OCI-LY7 (cell line): ENCODE data around the gene IGFBP2.

Source experiments
- CTCF ChIP-seq: fragments of 200-600 bp; sonication (generic); conservative IDR thresholded peaks from 2 replicates; pipeline ENCODE4 v1.5.1; 2014; ENCODE audit warnings: mild to moderate bottlenecking, antibody characterized with exemption, low read length, moderate library complexity, mixed read lengths
- EZH2phosphoT487 ChIP-seq: fragments of 200-600 bp; sonication (generic); IDR thresholded peaks from 2 replicates; pipeline ENCODE4 v1.6.1; 2018; ENCODE audit warnings: low read depth, borderline replicate concordance, mild to moderate bottlenecking, mixed run types, antibody characterized with exemption, low read length, moderate library complexity, mixed read lengths

- TF ChIP-seq CTCF, result no peak
- TF ChIP-seq EZH2phosphoT487, result no peak
Measured at GRCh38 chr2:216698293-216698692, 65.1 kb downstream of the IGFBP2 start.
